ENCODE results near the gene FER. TPM values are rescaled to one million over a fixed set of nuclear protein-coding genes. Genes with fewer than 3 reads are reported as not detected.
A peak's percentile ranks its signal among the peaks of the same experiment; 100 is the strongest.

Gene FER
- total RNA-seq, 1 experiment from 2014 or later, result 20.6 TPM

GRCh38 chr5:109186759-109187158 lies 439.1 kb downstream of the FER start:
- Histone ChIP-seq H3K4me2 (no peak overlapping the region), H3K9me2 (ENCODE audit: insufficient read depth) (no peaks in the 10 kb centered on the region), H3K36me3 (ENCODE audit: low read depth) (no peaks in the 10 kb centered on the region), H2AFZ (no peak overlapping the region), H3K4me1 (replicated peaks; ENCODE audit: insufficient read depth) (peaks cover 15% of the 10 kb centered on the region), H3K4me3 (no peak overlapping the region), H4K20me1 (ENCODE audit: insufficient read depth) (no peaks in the 10 kb centered on the region), H3K9me3 (ENCODE audit: insufficient read depth, low read depth) (no peaks in the 10 kb centered on the region), H3K27me3 (ENCODE audit: insufficient read depth, low read depth) (no peaks in the 10 kb centered on the region), H3K79me2 (ENCODE audit: low read depth) (no peaks in the 10 kb centered on the region), H3K27ac (no peak overlapping the region), H3F3A (ENCODE audit: insufficient read depth, low read depth) (no peaks in the 10 kb centered on the region)
- no TSS peak for BruUV-seq (replicated peaks)
- DNase-seq, result no peak
- ChIA-PET CTCF (no interaction called here), POLR2A (ENCODE audit: unreplicated experiment) (no interaction called here)
- intact Hi-C loops (cut with micrococcal nuclease; ENCODE audit: unreplicated experiment), result no loop called here
- no peak for TF ChIP-seq EZH2 (IDR thresholded peaks at IDR 0.05; ENCODE audit: low read depth)
- no peak for TF ChIP-seq CTCF (conservative IDR thresholded peaks at IDR 0.05)

GRCh38 chr5:109191153-109191558 lies 443.5 kb downstream of the FER start:
- no peaks in the 10 kb centered on the region for H3K79me2 ChIP-seq (ENCODE audit: low read depth)
- H2AFZ ChIP-seq, result no peak overlapping the region
- H3F3A ChIP-seq (ENCODE audit: insufficient read depth, low read depth), result no peaks in the 10 kb centered on the region
- peak overlapping the region; percentile 39 for H3K4me2 ChIP-seq
- H3K4me3 ChIP-seq, result no peak overlapping the region
- no peaks in the 10 kb centered on the region for H3K9me2 ChIP-seq (ENCODE audit: insufficient read depth)
- TF ChIP-seq EZH2 (IDR thresholded peaks at IDR 0.05; ENCODE audit: low read depth) (no peak), CTCF (conservative IDR thresholded peaks at IDR 0.05) (no peak)
- POLR2A ChIA-PET (ENCODE audit: unreplicated experiment), result no interaction called here
- peak overlapping the region; percentile 59 for H3K27ac ChIP-seq
- H3K4me1 ChIP-seq (replicated peaks; ENCODE audit: insufficient read depth), result peaks cover 19% of the 10 kb centered on the region
- H3K9me3 ChIP-seq (ENCODE audit: insufficient read depth, low read depth), result no peaks in the 10 kb centered on the region; the same call in 1 of the 2 replicates
- peak; percentile 16 to 83 for DNase-seq
- BruUV-seq (replicated peaks), result no TSS peak
- intact Hi-C loops (cut with micrococcal nuclease; ENCODE audit: unreplicated experiment), result no loop called here
- H3K27me3 ChIP-seq (ENCODE audit: insufficient read depth, low read depth), result no peaks in the 10 kb centered on the region
- no peaks in the 10 kb centered on the region for H4K20me1 ChIP-seq (ENCODE audit: insufficient read depth)
- CTCF ChIA-PET, result no interaction called here
- H3K36me3 ChIP-seq (ENCODE audit: low read depth), result no peaks in the 10 kb centered on the region

GRCh38 chr5:109192027-109192426 lies 444.3 kb downstream of the FER start:
- H2AFZ ChIP-seq, result no peak overlapping the region
- no peaks in the 10 kb centered on the region; the same call in 1 of the 2 replicates for H3K9me3 ChIP-seq (ENCODE audit: insufficient read depth, low read depth)
- H3F3A ChIP-seq (ENCODE audit: insufficient read depth, low read depth), result no peaks in the 10 kb centered on the region
- ChIA-PET POLR2A (ENCODE audit: unreplicated experiment) (no interaction called here), CTCF (no interaction called here)
- no peak overlapping the region for H3K4me3 ChIP-seq
- peaks cover 25% of the 10 kb centered on the region for H3K4me1 ChIP-seq (replicated peaks; ENCODE audit: insufficient read depth)
- no peaks in the 10 kb centered on the region for H3K79me2 ChIP-seq (ENCODE audit: low read depth)
- DNase-seq, result no peak
- no TSS peak for BruUV-seq (replicated peaks)
- 0 out of 2 replicates have a peak overlapping the region, but pooled peaks have one; percentile 59 for H3K27ac ChIP-seq
- H3K4me2 ChIP-seq, result no peak overlapping the region
- H3K27me3 ChIP-seq (ENCODE audit: insufficient read depth, low read depth), result no peaks in the 10 kb centered on the region
- H3K9me2 ChIP-seq (ENCODE audit: insufficient read depth), result no peaks in the 10 kb centered on the region
- H3K36me3 ChIP-seq (ENCODE audit: low read depth), result no peaks in the 10 kb centered on the region
- TF ChIP-seq CTCF (conservative IDR thresholded peaks at IDR 0.05), result no peak
- intact Hi-C loops (cut with micrococcal nuclease; ENCODE audit: unreplicated experiment), result no loop called here
- no peaks in the 10 kb centered on the region for H4K20me1 ChIP-seq (ENCODE audit: insufficient read depth)
